HL-60 (cell line): ENCODE results near the gene KRT28.

ENCODE experiments used
- CTCF ChIP-seq: IDR thresholded peaks from one replicate; pipeline ENCODE4 v1.5.1; 2011; ENCODE audit warnings: low read length, control low read depth, inconsistent platforms; ENCODE audit not compliant: insufficient read depth
- GABPA ChIP-seq: IDR thresholded peaks from 2 replicates; pipeline ENCODE4 v1.6.1; 2012; ENCODE audit warnings: low read depth
- POLR2AphosphoS5 ChIP-seq: IDR thresholded peaks from 2 replicates; pipeline ENCODE4 v1.6.1; 2012; ENCODE audit warnings: low read depth
- SPI1 ChIP-seq: IDR thresholded peaks from 2 replicates; pipeline ENCODE4 v1.6.1; 2012; ENCODE audit warnings: low read depth, mild to moderate bottlenecking, borderline replicate concordance
- TF ChIP-seq, protein P1 (sequence below): IDR thresholded peaks from 2 replicates; pipeline ENCODE4 v1.6.1; 2012; ENCODE audit warnings: low read depth; ENCODE audit not compliant: insufficient replicate concordance

DNA sequence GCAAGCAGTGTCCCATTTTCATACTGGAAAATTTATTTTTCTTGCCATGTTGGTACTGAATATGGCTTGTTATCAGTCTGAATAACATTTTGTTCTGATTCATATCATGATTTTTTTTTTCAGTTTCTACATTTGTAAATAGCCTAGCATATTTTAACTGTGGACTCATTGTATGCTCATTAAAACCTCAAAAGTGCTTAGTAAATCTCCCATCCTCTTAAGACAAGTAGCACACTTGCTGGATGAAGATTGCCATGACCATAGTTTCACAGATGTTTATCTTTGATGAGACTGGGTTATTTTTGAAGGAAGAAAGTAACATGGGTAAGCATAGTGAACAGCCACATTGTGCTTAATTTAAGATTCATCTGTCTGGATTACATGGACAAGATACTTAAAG lies 21.8 kb upstream of the KRT28 start:
- no peak for TF ChIP-seq POLR2AphosphoS5
- no peak for TF ChIP-seq CTCF
- TF ChIP-seq GABPA = no peak
- TF ChIP-seq, protein P1, sequence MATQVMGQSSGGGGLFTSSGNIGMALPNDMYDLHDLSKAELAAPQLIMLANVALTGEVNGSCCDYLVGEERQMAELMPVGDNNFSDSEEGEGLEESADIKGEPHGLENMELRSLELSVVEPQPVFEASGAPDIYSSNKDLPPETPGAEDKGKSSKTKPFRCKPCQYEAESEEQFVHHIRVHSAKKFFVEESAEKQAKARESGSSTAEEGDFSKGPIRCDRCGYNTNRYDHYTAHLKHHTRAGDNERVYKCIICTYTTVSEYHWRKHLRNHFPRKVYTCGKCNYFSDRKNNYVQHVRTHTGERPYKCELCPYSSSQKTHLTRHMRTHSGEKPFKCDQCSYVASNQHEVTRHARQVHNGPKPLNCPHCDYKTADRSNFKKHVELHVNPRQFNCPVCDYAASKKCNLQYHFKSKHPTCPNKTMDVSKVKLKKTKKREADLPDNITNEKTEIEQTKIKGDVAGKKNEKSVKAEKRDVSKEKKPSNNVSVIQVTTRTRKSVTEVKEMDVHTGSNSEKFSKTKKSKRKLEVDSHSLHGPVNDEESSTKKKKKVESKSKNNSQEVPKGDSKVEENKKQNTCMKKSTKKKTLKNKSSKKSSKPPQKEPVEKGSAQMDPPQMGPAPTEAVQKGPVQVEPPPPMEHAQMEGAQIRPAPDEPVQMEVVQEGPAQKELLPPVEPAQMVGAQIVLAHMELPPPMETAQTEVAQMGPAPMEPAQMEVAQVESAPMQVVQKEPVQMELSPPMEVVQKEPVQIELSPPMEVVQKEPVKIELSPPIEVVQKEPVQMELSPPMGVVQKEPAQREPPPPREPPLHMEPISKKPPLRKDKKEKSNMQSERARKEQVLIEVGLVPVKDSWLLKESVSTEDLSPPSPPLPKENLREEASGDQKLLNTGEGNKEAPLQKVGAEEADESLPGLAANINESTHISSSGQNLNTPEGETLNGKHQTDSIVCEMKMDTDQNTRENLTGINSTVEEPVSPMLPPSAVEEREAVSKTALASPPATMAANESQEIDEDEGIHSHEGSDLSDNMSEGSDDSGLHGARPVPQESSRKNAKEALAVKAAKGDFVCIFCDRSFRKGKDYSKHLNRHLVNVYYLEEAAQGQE = no peak
- TF ChIP-seq SPI1 = no peak
